Transverse colon (tissue), 4 donors: ENCODE results near the gene KAT6B.

Experiments used
- CTCF ChIP-seq, 5 experiments: fragments of 200-600 bp in 3 of 5; fragments of 450-650 bp in 2 of 5; sonication (generic) in 3 of 5; IDR thresholded peaks; 1 replicate in 2 of 5; 2 replicates in 3 of 5; pipeline ENCODE4 v1.5.1; 2016 to 2017; ENCODE audit warnings: antibody characterized with exemption in 5 of 5, inconsistent platforms in 3 of 5, mild to moderate bottlenecking in 2 of 5, moderate library complexity in 1 of 5
- EP300 ChIP-seq: sonication (generic); formaldehyde crosslinking; IDR thresholded peaks from one replicate; pipeline ENCODE4 v1.6.1; 2017; ENCODE audit warnings: antibody characterized with exemption, low read depth
- POLR2AphosphoS5 ChIP-seq, 3 donors: sonication (generic); formaldehyde crosslinking; IDR thresholded peaks; one replicate each; pipeline ENCODE4 v1.6.1; 2016; ENCODE audit warnings: antibody characterized with exemption in 3 of 3

- no peak for TF ChIP-seq CTCF (IDR thresholded peaks at IDR 0.05)
- TF ChIP-seq EP300 = no peak
- no peak for TF ChIP-seq POLR2AphosphoS5 (IDR thresholded peaks at IDR 0.05)
These were observed 47.5 kb downstream of the KAT6B start for GRCh38 chr10:74873803-74874454.
